ENCODE data around the gene IQSEC1.

The IQSEC1 gene

GRCh38 chr3:12947504-12948369 is 125.5 kb downstream of the IQSEC1 start:
- DNase-seq = no peak

- DNase-seq = no peak
Observed at GRCh38 chr3:12946649-12947316, 126.4 kb downstream of the IQSEC1 start.

GRCh38 chr3:12946251-12946648 is 127.0 kb downstream of the IQSEC1 start:
- no peak for DNase-seq

GRCh38 chr3:12944849-12945248 is 128.4 kb downstream of the IQSEC1 start:
- no peak for DNase-seq

- DNase-seq = no peak
Observed at GRCh38 chr3:12944413-12944812, 128.8 kb downstream of the IQSEC1 start.

GRCh38 chr3:12943124-12944021 is 129.9 kb downstream of the IQSEC1 start:
- no peak for DNase-seq

GRCh38 chr3:12941495-12942023 is 131.7 kb downstream of the IQSEC1 start:
- DNase-seq = no peak

GRCh38 chr3:12940854-12941253 is 132.4 kb downstream of the IQSEC1 start:
- DNase-seq = no peak

GRCh38 chr3:12939137-12939536 is 134.1 kb downstream of the IQSEC1 start:
- DNase-seq = no peak

GRCh38 chr3:12938258-12938711 is 134.9 kb downstream of the IQSEC1 start:
- DNase-seq = no peak

GRCh38 chr3:12935861-12936830 is 137.1 kb downstream of the IQSEC1 start:
- DNase-seq = no peak

- DNase-seq = no peak
Observed at GRCh38 chr3:12935023-12935860, 138.0 kb downstream of the IQSEC1 start.

- no peak for DNase-seq
Observed at GRCh38 chr3:12934431-12934830, 138.8 kb downstream of the IQSEC1 start.

- DNase-seq = no peak
Observed at GRCh38 chr3:12933901-12934300, 139.3 kb downstream of the IQSEC1 start.

- no peak for DNase-seq
Observed at GRCh38 chr3:12932754-12933153, 140.5 kb downstream of the IQSEC1 start.

GRCh38 chr3:12932347-12932746 is 140.9 kb downstream of the IQSEC1 start:
- DNase-seq = no peak

GRCh38 chr3:12931273-12931905 is 141.8 kb downstream of the IQSEC1 start:
- no peak for DNase-seq

- DNase-seq = no peak
Observed at GRCh38 chr3:12929801-12930200, 143.4 kb downstream of the IQSEC1 start.

- no peak for DNase-seq
Observed at GRCh38 chr3:12926660-12927059, 146.6 kb downstream of the IQSEC1 start.

- no peak for DNase-seq
Observed at GRCh38 chr3:12925648-12926047, 147.6 kb downstream of the IQSEC1 start.
